ENCODE data around the gene MYOCOS.
"Not testable (repeated sequence)": the region's sequence is repeated elsewhere in the genome, so short reads cannot be mapped to it uniquely, and the experiment has no call there.

The MYOCOS gene

DNA sequence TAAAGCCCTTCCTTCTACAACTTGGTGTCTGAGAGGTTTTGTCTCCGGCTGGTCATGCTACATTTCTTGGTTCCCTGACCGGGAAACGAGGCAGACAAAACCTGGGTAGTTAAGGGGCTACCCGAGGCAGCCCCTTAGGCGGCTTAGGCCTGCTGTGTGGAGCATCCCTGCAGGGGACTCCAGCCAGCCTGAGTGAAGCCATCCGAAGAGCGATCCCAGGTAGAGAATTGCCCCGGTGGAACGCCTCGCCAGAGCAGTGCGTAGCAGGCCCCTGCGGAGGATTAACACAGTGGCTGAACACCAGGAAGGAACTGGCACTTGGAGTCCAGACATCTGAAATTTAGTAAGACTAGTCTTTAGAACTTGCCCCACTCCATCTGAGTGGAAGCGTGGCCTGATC, 21.2 kb upstream of the MYOCOS start:
- TF ChIP-seq, protein P1, sequence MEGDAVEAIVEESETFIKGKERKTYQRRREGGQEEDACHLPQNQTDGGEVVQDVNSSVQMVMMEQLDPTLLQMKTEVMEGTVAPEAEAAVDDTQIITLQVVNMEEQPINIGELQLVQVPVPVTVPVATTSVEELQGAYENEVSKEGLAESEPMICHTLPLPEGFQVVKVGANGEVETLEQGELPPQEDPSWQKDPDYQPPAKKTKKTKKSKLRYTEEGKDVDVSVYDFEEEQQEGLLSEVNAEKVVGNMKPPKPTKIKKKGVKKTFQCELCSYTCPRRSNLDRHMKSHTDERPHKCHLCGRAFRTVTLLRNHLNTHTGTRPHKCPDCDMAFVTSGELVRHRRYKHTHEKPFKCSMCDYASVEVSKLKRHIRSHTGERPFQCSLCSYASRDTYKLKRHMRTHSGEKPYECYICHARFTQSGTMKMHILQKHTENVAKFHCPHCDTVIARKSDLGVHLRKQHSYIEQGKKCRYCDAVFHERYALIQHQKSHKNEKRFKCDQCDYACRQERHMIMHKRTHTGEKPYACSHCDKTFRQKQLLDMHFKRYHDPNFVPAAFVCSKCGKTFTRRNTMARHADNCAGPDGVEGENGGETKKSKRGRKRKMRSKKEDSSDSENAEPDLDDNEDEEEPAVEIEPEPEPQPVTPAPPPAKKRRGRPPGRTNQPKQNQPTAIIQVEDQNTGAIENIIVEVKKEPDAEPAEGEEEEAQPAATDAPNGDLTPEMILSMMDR (IDR thresholded peaks at IDR 0.05; ENCODE audit: control insufficient read depth, insufficient read depth, low read depth, low read length, missing control alignments), result no peak
- DNase-seq (ENCODE audit: low read depth), result no peak
- no peak overlapping the region for H3K4me3 ChIP-seq (ENCODE audit: control insufficient read depth, low read depth, low read length)

DNA sequence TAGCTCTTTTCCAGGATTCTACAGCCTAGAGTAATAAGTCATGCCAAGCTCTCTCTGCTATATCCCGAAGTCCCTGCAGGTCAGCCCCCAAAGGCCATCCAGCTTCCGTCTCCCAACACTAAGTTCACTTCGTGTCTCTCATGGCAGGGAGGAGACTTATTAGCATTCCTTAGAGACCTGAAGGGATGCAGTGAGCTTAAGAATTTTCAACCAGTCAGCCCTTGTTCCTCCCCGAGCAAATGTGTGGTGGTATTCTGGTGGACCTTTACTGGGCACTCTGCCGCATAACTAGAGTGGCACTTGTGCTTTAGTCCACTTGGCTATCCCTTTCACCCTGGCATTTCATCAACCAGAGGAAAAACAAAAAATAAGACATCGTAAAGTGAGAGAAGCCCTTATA, 19.0 kb upstream of the MYOCOS start:
- not testable (repeated sequence) for H3K4me3 ChIP-seq (ENCODE audit: control insufficient read depth, low read depth, low read length); DNase-seq (ENCODE audit: low read depth)

DNA sequence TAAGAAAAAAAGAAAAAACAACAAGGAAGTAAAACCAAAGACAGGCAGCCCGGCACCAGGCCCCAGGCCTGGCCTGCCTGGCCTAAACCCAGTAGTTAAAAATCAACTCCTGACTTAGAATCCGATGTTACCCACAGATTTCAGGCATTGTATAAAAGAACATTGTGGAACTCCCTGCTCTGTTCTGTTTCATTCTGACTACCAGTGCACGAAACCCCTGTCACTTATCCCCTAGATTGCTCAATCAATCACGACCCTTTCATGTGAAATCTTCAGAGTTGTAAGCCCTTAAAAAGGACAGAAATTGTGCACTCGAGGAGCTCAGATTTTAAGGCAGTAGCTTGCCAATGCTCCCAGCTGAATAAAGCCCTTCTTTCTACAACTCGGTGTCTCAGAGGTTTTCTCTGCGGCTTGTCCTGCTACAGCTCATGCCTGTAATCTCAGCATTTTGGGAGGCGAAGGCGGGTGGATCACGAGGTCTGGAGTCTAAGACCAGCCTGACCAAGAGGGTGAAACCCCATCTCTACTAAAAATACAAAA, 15.6 kb upstream of the MYOCOS start:
- no peak for DNase-seq (ENCODE audit: low read depth)
- no peak overlapping the region for H3K4me3 ChIP-seq (ENCODE audit: control insufficient read depth, low read depth, low read length)

DNA sequence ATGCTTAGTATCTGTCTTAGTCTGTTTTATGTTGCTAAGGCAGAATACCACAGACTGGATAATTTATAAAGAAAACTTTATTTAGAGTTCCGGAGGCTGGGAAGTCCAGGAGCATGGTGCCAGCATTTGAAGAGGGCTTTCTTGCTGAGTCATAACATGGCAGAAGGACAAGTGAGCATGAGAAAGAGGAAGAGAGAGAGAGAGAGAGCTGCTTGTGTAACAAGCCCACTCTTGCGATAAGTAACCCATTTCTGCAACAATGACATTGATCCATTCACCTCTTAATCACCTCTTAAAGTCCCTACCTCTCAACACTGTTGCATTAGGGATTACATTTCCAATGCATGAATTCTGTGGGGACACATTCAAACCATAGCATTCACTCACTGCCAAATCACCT, 11.7 kb upstream of the MYOCOS start:
- TF ChIP-seq, protein P1 (IDR thresholded peaks at IDR 0.05; ENCODE audit: control insufficient read depth, insufficient read depth, low read depth, low read length, missing control alignments), result no peak
- DNase-seq (ENCODE audit: low read depth), result peak; percentile 48
- H3K4me3 ChIP-seq (ENCODE audit: control insufficient read depth, low read depth, low read length), result no peak overlapping the region

More for the DNA sequence above, 15.6 kb upstream of the MYOCOS start:
- TF ChIP-seq, protein P1 (IDR thresholded peaks at IDR 0.05; ENCODE audit: control insufficient read depth, insufficient read depth, low read depth, low read length, missing control alignments), result no peak

DNA sequence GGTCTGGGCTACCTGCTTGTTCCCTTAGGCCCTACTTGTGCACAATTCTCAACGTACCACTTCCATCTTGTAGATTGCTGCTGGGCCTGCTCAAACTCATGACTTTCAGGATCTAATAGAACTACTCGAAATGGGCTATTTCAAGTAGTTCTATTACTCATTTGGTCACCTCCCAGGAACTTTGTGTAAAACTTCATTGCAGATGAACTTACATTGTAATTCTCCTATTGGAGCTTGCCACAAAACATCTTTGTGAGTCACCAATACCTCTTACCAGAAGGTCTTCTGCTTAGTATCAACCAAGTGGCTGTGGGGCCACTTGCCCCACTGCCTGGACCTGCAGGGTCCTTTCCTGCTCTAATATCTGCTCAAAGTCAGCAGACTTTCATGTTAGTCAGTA, 10.7 kb upstream of the MYOCOS start:
- TF ChIP-seq, protein P1 (IDR thresholded peaks at IDR 0.05; ENCODE audit: control insufficient read depth, insufficient read depth, low read depth, low read length, missing control alignments), result no peak
- H3K4me3 ChIP-seq (ENCODE audit: control insufficient read depth, low read depth, low read length), result no peak overlapping the region
- peak; percentile 20 for DNase-seq (ENCODE audit: low read depth)

DNA sequence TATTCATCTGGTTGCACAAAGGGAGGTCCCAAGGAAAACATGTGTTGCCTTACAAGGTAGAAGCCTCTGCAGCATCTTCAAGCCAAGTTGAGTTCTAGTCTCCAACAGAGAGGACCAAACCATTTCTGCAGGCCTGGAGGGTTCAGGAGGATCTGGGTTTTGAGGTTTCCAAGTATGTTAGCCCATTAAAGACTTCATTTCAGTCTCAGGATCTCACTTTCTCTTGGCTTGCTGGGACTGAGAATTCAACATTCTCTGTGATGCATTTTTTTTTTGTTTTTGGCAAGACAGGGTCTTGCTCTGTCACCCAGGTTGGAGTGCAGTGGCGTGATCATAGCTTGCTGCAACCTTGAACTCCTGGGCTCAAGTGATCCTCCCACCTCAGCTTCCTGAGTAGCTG, 8.8 kb upstream of the MYOCOS start:
- TF ChIP-seq, protein P1 (IDR thresholded peaks at IDR 0.05; ENCODE audit: control insufficient read depth, insufficient read depth, low read depth, low read length, missing control alignments), result no peak
- no peak overlapping the region for H3K4me3 ChIP-seq (ENCODE audit: control insufficient read depth, low read depth, low read length)
- DNase-seq (ENCODE audit: low read depth), result no peak

DNA sequence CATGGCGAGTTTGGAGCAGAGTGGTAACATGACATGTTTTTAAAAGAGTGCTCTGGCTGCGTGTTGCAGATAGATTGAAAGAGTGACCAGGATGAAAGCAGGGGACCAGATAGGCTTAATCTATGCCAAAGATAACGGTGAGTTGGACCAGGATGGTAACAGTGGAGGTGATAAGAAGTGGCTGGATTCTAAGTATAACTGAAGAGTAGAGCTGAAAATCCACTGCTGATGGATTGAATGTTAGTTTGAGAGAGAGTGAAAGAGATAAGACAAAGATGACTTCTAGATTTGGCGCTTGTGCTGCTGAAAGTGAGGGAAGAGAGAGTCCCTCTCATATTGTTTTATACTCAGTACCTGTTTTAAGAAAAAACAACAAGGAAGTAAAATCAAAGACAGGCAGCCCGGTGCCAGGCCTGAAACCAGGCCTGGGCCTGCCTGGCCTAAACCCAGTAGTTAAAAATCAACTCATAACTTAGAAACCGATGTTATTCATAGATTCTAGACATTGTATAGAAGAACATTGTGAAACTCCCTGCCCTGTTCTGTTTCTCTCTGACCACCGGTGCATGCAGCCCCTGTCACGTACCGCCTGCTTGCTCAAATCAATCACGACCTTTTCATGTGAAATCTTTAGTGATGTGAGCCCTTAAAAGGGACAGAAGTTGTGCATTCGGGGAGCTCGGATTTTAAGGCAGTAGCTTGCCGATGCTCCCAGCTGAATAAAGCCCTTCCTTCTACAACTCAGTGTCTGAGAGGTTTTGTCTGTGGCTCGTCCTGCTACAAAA, 6.7 kb upstream of the MYOCOS start:
- H3K4me3 ChIP-seq (ENCODE audit: control insufficient read depth, low read depth, low read length); DNase-seq (ENCODE audit: low read depth): not testable (repeated sequence)
